Measurements from ENCODE around the gene ANXA5.

The ANXA5 gene

DNA sequence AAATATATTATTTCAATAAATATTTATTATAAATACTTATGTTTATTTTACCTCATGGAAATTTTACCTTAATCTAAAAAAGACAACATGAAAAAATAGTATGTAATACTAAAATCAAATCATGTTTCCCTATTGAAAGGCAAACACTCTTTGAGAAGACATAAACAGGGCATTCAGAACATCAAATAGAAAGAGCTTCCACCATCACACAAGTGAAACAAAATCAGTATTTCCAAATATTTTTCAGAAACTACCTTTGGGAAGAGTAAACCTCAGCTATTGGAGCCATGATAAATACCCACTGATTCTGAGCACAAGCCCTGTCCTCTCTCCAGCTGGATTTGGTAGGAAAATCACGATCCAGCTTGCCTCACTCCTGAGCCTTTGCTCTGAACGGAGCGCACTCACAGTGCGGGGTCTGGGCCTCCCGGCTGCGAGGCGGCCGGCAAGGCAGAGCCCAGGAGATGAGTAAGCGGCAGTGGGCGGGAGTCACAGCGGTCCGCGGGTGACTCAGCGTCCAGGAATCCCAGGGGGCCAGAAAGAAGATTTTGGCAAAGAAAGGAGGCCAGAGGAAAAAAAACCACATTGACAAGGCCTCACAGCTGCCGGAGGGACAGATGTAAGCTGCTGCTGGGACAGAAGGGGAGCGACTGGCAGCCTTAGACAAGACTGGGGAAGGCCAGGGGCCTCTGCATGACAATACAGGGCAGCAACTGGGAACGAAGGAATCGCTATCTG, 14.7 kb upstream of the ANXA5 start:
- DNase-seq: no peak

DNA sequence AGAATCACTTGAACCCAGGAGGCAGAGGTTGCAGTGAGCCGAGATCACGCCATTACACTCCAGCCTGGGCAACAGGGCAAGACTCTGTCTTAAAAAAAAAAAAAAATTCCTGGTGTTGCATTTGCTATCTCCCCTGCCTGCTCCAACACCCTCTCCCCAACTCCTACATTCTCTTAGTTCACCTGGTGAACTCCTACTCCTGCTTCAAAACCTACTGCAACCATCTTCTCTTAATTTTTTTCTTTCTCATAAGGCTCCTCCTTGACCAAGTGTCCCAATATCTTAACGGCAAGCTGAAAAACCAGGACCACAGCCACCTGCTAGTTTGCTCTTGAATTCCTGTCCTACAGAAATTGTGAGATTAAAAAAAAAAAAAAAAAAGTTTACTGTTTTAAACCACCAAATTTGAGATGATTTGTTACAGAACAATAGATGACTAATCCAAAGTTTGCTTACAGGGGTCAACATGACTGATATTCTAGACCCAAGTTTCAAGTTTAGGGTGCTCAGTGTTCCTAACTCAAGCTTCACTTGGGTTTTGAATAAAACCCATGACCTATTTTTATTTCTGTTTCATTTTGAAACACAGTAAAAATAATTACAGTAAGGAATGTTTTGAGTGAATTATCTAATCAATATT, 13.1 kb upstream of the ANXA5 start:
- DNase-seq: peak in 1 of 5 experiments; percentile 18

DNA sequence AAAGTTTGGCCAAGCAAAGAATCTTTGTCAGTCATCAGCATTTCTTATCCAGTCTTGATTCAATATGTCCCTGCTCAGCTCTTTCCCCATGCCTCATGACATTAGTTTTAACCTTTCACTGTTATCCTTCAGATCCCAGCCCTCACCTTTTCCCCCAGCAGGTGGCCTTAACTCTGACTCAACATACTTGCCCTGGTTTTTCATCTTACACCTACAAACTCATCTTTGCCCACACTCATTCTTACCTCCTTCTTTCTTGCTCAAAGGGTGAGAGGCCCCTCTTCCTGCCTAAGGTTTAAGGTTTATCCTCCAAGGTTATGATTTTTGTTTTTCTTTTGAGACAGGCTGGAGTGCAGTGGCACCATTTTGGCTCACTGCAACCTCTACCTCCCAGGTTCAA, 10.6 kb upstream of the ANXA5 start:
- peak in 1 of 5 experiments; percentile 49 for DNase-seq

DNA sequence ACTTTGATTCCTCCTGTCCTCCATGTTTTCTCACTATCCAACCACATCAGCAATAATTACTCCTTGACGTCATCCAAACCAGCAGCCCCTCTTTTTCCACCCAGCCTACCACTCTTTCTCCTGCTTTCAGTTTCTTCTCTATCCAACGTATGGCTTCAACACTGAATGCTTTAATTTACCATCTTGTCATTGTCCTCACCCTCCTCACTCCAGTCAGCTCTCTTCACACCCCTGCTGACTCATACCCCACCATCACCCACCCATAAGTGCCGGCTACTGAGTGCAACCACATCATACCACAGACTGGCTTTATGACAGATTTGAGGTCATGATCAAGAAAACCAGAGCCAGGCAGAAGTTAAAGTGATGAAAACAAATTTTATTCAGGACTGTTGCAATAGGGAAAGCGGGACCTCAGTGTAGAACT, 9.8 kb upstream of the ANXA5 start:
- DNase-seq: peak in 3 of 5 experiments; percentile 4 to 94 (median 75)

DNA sequence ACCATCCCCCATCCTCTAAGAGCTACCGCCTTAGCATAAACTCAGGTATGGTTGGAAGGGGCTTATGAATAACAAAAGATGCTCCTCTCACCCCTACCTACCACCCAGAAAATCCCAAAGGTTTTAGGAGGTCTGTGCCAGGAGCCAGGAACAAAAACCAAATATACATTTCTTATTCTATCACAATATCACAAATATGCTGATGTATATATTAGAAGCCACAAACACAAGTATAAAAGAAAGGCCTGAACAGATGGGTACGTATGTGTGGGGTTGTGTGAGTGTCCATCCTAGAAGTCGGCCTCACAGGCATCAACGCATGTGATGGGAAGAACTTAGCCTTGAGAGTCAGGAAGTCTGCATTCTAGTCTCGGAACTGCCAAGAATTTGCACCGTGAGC, 8.7 kb upstream of the ANXA5 start:
- no peak for DNase-seq

DNA sequence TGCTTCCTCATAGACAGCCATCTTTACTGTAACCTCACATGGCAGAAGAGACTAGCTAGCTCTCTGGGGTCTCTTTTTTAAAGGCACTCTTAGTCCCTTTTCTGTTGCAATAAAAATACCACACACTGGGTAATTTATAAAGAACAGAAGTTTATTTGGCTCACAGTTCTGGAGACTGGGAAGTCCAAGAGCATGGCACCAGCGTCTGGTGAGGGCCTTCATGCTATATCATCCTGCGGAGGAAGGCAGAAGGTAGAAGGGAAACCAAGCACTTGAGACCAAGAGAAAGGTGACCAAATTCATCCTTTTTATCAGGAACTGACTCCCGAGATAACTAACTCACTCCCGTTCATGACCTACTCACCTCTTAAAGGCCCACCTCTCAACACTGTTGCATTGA, 5.4 kb upstream of the ANXA5 start:
- DNase-seq: no peak

DNA sequence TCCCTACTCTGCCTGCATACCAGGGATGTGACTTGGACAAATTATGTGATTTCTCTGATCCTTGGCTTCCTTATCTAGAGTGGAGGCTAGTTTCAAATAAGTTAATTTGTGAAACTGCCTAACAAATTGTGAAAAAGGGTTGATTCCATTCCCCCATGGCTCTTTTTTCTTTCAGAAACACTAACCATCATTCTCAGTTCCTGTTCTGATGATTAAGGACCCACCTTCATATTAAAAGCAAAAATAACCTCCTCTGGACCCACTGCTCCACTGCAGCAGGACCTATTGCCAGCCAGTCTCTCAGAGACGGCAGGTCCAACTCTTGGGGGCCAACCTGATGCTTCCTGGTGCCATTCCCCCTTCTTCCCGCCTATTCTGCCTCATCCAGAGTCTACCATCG, 4.5 kb upstream of the ANXA5 start:
- DNase-seq: no peak

DNA sequence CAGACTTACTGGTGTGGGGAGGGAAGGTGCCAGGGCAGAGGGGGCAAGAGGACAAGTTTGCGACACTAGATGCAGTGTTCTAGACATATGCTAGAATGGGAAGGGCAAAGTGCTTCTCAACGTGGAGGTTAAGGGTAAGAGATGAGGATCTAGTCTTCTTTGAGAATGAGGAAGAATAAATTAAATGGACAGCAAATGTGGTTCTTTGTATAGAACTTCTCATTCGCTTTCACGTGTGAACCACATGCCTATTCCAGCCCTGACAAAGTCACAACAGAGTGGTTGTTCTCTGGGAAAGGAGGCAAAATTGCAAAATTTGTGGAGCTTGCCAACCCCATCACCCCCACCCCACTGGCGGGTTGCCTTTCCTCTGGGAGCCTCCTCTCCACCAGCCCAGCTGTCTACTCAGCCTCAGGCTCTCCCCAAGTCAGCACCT, 1.5 kb upstream of the ANXA5 start:
- DNase-seq: no peak

DNA sequence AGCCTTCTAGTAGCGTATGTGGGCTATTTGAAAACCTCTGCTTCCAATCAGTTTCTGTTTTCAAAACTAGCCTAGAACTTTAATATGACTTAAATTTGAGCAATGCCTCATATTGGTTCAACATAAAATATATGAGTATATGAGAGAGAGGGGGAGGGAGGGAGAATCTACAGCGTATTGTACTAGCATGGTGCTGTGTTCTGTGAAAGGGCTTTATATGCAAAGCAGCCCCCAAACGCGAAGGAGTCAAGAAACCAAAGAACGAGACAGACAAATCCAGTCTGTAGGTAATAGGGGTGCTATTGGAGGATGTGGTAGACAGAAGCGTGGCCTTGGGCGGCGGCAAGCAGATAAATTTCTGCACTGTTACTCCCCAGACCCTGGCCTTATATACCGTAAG, 784 bp upstream of the ANXA5 start:
- peak in 2 of 5 experiments; percentile 26 to 30 for DNase-seq

DNA sequence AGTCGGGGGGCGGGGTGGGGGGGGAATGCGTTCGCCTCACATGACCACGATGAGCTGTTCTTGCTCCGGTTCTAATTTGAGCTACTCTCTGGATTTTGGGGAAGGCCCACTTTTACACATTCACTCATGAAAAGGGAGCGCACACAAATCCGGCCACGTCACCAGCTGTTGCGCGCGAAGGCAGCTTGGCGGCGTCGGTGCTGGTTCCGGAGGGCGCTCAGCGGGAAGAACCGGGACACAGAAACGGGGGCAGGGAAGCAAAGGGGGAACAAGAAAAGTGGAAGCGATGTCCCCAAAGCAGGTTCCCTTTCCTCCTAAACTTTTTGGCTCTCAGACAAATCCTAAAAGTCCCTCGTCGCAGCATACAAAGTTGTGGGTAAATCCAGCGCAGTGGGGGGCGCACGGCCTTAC, 605 bp downstream of the ANXA5 start:
- DNase-seq: peak; percentile 20 to 69 (median 36)

DNA sequence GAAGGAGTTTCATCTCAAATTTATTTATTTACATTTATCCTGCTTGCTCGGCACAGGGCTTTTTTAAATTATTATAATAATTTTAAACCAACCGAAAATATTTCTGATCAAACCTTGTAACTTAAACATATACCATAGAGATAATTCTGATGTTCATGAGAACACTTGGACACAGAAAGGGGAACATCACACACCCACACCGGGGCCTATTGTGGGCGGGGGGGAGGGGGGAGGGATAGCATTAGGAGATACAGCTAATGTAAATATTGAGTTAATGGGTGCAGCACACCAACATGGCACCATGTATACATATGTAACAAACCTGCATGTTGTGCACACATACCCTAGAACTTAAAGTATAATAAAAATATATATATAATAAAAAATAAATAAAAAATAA, 2.9 kb downstream of the ANXA5 start:
- DNase-seq: no peak

DNA sequence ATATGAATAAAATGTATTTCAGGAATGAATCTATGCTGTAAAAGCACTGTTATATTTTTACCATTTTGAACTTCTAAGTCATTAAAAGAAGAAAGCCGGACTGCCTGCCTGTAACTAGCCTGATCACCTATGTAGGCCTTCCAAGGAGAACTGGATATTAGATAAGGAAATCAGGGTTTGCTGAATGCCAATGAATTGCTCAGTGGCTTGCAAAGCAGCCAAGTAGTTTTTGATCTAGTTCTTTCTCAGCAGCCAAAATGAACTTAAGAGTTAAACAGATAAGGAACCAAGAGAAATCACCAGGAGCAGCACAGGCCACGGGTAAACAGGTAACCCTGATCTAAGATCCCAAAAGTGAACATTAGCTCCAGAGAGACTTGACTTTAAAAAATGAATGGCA, 3.3 kb downstream of the ANXA5 start:
- no peak for DNase-seq

DNA sequence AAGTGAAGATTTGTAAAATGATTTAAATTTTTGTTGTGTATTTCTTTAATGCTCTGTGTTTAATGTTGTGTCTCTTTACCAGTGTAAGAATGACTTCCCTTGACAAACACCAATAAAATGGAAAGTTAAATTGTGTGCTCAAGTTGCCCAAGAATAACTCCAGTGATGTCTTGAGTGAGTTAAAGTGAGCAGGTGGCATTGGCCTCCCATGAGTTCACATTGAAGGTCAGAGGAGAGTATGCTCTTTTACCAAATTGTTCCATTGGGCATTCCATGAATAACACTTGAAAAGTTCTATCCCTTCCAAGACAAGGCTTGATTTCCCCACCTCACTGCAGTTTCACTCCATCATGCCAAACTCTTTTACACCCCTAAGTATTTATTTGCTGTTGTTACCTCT, 4.5 kb downstream of the ANXA5 start:
- no peak for DNase-seq

DNA sequence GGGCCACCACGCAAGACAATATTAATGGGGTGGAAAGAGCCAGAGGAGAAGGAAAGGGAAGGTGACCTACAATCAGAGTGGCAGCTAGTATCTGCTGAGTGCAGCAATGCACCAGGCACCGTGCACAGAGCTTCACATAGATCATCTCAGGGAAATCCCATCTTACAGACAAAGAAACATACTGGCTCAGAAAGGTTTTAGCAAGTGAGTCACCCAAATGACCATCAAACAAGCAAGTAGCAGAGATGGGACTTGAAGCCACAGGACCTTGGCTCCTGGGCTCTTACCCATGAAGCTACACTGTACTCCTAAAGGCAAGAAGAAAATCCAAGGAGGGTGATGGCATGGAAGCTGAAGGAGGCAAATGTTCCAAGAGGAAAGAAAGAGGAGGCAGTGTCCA, 6.8 kb downstream of the ANXA5 start:
- no peak for DNase-seq

DNA sequence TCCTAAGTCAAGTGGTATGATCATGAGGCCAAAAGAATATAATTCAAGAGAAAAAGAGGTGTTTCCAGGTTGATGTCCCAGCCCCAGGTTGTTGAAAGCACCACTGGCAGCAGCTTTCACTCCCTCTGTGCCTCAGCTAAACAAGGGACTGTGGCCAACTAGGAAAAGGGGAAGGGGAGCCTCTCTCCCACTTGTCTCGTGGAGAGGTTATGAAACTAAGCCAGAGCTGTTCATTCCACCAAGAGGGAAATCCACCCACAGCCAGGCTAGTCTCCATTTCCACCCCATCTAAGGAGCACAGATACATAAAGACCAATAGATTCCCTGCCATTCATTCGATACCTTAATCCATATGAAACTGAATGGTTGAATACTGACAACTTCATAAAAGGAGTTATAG, 8.1 kb downstream of the ANXA5 start:
- no peak for DNase-seq

DNA sequence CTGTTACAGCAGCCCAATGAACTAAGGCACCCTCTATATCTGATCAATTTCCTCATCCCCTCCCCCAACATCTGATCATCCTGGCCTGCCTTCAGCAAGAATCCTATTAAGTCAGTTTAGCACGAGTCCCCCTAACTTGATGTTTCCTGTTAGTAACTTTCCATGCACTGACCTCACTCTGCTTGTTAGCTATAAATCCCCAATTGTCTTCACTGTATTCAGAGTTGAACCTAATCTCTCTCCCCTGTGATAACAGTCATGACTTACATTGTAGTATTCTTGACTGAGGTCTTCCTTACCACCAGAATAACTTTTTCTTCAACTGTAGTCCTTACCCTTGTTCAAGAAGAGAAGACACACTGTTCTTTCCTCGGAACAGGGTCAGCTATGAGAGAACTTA, 8.5 kb downstream of the ANXA5 start:
- no peak for DNase-seq

DNA sequence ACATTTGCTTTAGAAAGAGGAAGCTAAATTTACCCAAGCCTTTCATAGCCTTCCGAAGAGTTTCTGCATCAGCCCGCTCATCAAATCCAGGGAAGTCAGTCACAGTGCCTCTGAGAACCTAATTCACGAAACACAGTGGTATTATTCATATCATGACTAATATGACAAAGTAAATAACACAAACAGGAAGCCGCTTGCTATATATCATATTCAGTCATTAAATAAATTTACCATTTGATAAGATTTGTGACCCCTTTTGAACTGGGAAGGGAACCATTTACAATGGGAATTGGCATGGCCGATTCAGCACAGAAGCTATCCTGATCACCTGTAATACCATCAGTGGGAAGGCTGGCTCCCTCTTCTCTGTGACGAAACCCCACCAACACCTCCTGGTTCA, 10.5 kb downstream of the ANXA5 start:
- no peak for DNase-seq

DNA sequence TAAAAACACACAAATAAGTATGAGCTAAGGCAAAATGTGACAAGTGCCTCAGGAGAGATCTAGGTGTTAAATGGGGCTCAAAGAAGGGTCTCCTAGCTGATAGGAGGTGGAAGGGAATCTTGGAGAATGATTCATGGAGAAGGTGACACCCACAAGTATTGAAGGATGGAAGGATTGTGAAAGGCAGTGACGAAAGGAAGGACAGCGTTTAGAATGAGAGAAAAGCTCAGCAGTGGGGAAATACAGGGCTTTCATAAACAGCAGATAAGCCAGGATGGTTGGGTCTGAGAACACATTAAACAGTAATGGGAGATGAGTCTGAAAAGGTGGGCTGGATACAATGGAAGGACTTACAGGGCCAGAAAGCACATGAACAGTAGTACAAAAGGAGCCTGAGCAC, 11.5 kb downstream of the ANXA5 start:
- no peak for DNase-seq

DNA sequence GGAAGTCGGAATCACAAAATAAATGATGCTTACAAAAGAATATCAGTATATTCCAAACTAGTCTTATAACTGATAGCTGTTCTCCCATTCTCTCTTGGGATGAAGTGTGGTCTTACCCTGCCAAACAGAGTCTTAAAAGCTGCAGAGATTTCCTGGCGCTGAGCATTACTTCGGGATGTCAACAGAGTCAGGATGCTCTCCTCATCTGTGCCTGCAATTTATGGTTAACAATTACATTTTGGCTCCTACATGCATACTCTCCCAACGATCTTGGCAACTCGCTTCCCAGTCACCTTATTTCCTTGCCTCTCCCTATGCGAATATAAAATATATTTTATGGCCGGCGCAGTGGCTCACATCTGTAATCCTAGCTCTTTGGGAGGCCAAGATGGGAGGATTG, 12.2 kb downstream of the ANXA5 start:
- DNase-seq: no peak

DNA sequence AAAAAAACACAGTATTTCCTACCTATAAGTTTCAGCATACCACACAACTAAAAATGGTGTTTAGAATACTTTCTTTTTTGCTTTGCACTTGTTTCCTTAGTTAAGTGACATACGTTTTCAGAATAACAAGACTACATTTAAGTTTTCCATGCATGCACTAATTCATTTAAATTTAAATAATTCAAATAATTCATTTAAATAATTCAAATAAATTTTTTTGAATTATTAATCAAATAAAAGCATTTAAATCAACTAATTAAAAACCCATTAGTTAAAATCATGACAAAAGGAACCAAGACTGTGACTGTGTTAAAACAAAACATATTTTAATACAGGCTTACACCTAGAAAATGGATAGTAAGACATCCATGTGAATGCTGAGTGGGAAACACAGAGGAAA, 12.8 kb downstream of the ANXA5 start:
- DNase-seq: no peak

DNA sequence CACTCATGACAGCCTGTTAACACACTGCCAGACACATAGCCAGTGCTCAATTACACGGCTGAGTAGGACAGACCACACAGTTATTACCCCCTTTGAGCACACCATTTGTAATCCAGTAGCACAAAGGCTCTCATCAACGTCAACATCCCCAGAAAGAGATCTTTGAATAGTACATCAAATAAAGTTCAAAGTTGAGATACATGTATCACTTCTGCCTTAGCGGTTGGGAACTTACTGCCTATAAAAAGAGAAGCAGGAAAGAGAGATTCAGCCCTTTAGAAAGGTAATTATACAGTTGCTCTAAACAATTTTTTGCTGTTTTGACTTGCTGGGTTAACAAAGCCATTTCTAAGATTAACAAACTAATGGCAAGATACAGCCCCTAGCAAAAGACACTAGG, 16.2 kb downstream of the ANXA5 start:
- no peak for DNase-seq

DNA sequence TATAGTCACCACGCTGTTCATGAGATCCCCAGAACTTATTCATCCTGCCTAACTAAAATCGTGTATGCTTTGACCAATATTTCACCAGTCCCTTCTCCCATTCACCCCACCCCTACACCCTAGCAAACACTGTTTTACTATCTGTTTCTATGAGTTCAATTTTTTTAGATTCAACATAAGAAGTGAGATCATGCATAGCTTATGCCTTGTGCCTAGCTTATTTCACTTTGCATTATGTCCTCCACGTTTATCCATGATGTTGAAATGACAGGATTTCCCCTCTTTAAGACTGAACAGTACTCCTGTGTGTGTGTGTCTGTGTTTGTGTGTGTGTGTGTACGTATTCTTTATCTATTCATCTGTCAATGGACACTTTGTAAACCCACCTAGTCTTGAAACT, 16.8 kb downstream of the ANXA5 start:
- DNase-seq: no peak

DNA sequence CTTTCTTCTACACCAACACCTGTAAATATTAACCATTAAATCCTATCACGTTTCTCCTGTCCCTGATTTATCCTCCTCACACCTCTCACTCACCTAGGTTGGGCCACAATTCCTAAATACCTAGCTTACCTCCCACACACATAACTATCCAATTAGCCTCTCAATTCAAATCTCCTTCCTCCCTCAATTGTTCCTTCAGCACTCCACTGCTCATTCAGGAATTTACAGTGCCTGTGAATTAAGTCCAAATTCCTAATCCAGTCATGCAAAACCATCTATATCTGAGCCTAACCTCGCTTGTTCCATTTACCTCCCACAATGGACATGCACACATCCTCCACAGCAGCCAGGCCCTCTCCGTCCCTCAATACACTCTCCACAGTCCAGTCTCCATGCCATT, 17.5 kb downstream of the ANXA5 start:
- no peak for DNase-seq

DNA sequence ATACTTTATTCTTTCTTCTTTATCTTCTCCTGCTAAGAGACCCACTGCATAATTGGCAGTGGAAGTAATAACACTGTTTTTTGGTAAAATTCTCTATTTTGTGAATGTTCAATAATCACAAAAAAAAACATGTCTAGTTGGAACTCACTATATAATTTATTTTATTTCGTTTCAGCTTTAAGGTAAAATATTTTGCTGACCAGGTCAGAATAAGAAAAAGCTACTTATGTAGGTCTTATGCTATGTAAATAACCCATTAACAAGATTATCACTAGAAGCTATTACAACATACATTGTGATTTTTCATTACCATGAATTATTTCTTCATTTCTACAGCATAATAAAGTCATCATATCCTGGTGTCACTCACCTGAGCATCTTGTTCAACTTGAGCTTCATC, 19.3 kb downstream of the ANXA5 start:
- DNase-seq: no peak

All from T-helper 2 cell (primary cell).